Measurements from ENCODE around the gene TET2.

The TET2 gene

GRCh38 chr4:105145156-105145902 is 1.3 kb upstream of the TET2 start:
- DNase-seq, result no peak

- DNase-seq, result no peak
Observed at GRCh38 chr4:105145903-105146275, 787 bp upstream of the TET2 start.

GRCh38 chr4:105147016-105147552 is 408 bp downstream of the TET2 start:
- no peak for DNase-seq

GRCh38 chr4:105147553-105148161 is 981 bp downstream of the TET2 start:
- peak; percentile 20 for DNase-seq

GRCh38 chr4:105148356-105148755 is 1.7 kb downstream of the TET2 start:
- DNase-seq, result no peak

GRCh38 chr4:105148776-105149175 is 2.1 kb downstream of the TET2 start:
- no peak for DNase-seq

GRCh38 chr4:105149771-105150170 is 3.1 kb downstream of the TET2 start:
- DNase-seq, result no peak

GRCh38 chr4:105150503-105150902 is 3.8 kb downstream of the TET2 start:
- no peak for DNase-seq

- no peak for DNase-seq
Observed at GRCh38 chr4:105153749-105154148, 7.1 kb downstream of the TET2 start.

GRCh38 chr4:105154576-105154975 is 7.9 kb downstream of the TET2 start:
- DNase-seq, result no peak

- DNase-seq, result no peak
Observed at GRCh38 chr4:105155426-105155825, 8.8 kb downstream of the TET2 start.

GRCh38 chr4:105158837-105159236 is 12.2 kb downstream of the TET2 start:
- DNase-seq, result no peak

GRCh38 chr4:105162123-105162796 is 15.6 kb downstream of the TET2 start:
- DNase-seq, result no peak

- DNase-seq, result no peak
Observed at GRCh38 chr4:105164548-105164947, 17.9 kb downstream of the TET2 start.

GRCh38 chr4:105166066-105166465 is 19.4 kb downstream of the TET2 start:
- no peak for DNase-seq

GRCh38 chr4:105170711-105171110 is 24.0 kb downstream of the TET2 start:
- DNase-seq, result no peak

- DNase-seq, result no peak
Observed at GRCh38 chr4:105171912-105172311, 25.2 kb downstream of the TET2 start.

GRCh38 chr4:105174098-105174497 is 27.4 kb downstream of the TET2 start:
- no peak for DNase-seq

- DNase-seq, result no peak
Observed at GRCh38 chr4:105179539-105180401, 33.1 kb downstream of the TET2 start.

- DNase-seq, result no peak
Observed at GRCh38 chr4:105181259-105181658, 34.6 kb downstream of the TET2 start.

GRCh38 chr4:105182211-105182610 is 35.5 kb downstream of the TET2 start:
- no peak for DNase-seq

- DNase-seq, result no peak
Observed at GRCh38 chr4:105184316-105184980, 37.8 kb downstream of the TET2 start.

Measured in COR-L47 (cell line).